AG09309 (cell line): ENCODE results near the gene DERL3.
A peak's percentile ranks its signal among the peaks of the same experiment; 100 is the strongest.

Source experiments
- DNase-seq: peaks from one replicate; pipeline ENCODE4 v3.0.0-alpha.2; 2010; ENCODE audit warnings: low read depth
- H3K4me3 ChIP-seq: 2 replicates; pipeline ENCODE4 v1.5.1; 2011; ENCODE audit warnings: mild to moderate bottlenecking, low read depth, low read length, moderate library complexity; ENCODE audit not compliant: control insufficient read depth
- TF ChIP-seq, protein P1 (sequence below): IDR thresholded peaks from 2 replicates; pipeline ENCODE4 v1.5.1; 2011; ENCODE audit warnings: mild to moderate bottlenecking, low read depth, low read length, inconsistent platforms; ENCODE audit not compliant: insufficient read depth, control insufficient read depth; ENCODE audit errors: missing control alignments

DERL3 gene

GRCh38 chr22:23786752-23787599 lies 51.8 kb downstream of the DERL3 start, which contains the start of gene SMARCB1:
Gene SMARCB1, plus strand, starts transcription at chr22:23786966. Its CDS starts 204 bp downstream, at chr22:23787170.
- peak; percentile 71 for DNase-seq
- TF ChIP-seq, protein P1, sequence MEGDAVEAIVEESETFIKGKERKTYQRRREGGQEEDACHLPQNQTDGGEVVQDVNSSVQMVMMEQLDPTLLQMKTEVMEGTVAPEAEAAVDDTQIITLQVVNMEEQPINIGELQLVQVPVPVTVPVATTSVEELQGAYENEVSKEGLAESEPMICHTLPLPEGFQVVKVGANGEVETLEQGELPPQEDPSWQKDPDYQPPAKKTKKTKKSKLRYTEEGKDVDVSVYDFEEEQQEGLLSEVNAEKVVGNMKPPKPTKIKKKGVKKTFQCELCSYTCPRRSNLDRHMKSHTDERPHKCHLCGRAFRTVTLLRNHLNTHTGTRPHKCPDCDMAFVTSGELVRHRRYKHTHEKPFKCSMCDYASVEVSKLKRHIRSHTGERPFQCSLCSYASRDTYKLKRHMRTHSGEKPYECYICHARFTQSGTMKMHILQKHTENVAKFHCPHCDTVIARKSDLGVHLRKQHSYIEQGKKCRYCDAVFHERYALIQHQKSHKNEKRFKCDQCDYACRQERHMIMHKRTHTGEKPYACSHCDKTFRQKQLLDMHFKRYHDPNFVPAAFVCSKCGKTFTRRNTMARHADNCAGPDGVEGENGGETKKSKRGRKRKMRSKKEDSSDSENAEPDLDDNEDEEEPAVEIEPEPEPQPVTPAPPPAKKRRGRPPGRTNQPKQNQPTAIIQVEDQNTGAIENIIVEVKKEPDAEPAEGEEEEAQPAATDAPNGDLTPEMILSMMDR, result no peak

GRCh38 chr22:23786261-23786710 lies 52.5 kb downstream of the DERL3 start:
- no peak for DNase-seq
- TF ChIP-seq, protein P1, result no peak

More at GRCh38 chr22:23786752-23787599, 51.8 kb downstream of the DERL3 start, which contains the start of gene SMARCB1:
- H3K4me3 ChIP-seq, result peak within 1 kb of the TSS; percentile 55

More at GRCh38 chr22:23786261-23786710, 52.5 kb downstream of the DERL3 start:
- peak overlapping the region; percentile 27 for H3K4me3 ChIP-seq
